Adrenal gland (tissue), 12 donors: ENCODE data around the gene ANKRD11. TPM values are rescaled to one million over a fixed set of nuclear protein-coding genes. Genes with fewer than 3 reads are reported as not detected.

ENCODE experiments used
- DNase-seq, 7 donors: peaks; one replicate each; pipeline ENCODE4 v3.0.0-alpha.2; 2019 to 2020
- H3K27ac ChIP-seq, 5 donors: fragments of 200-600 bp; sonication (generic) in 4 of 5; 1 replicate in 3 of 5; 2 replicates in 2 of 5; pipeline versions ENCODE4 v1.5.1 to v1.8.0; 2016 to 2020; ENCODE audit warnings: mild to moderate bottlenecking in 1 of 5
- H3K27me3 ChIP-seq: fragments of 200-600 bp; 2 replicates; pipeline ENCODE4 v1.8.0; 2021
- H3K36me3 ChIP-seq, 2 donors: fragments of 200-600 bp; replicated peaks in 1 of 2; 1 replicate in 1 of 2; 2 replicates in 1 of 2; pipeline versions ENCODE4 v1.5.1 to v1.8.0; 2018 to 2022
- H3K4me1 ChIP-seq, 2 donors: fragments of 200-600 bp; replicated peaks in 1 of 2; 1 replicate in 1 of 2; 2 replicates in 1 of 2; pipeline versions ENCODE4 v1.5.1 to v1.8.0; 2018 to 2021
- H3K4me3 ChIP-seq, 4 donors: fragments of 200-600 bp; sonication (generic) in 3 of 4; one replicate each; pipeline ENCODE4 v1.5.1; 2016 to 2018
- H3K9me3 ChIP-seq, 3 donors: fragments of 200-600 bp; sonication (generic) in 1 of 3; replicated peaks in 1 of 3; 1 replicate in 2 of 3; 2 replicates in 1 of 3; pipeline versions ENCODE4 v1.5.1 to v1.8.0; 2016 to 2021
- CTCF ChIP-seq, 6 experiments: fragments of 450-650 bp in 4 of 6; fragments of 200-600 bp in 2 of 6; sonication (generic) in 1 of 6; IDR thresholded peaks; 1 replicate in 5 of 6; 2 replicates in 1 of 6; pipeline versions ENCODE4 v1.5.1 to v1.8.0; 2016 to 2021; ENCODE audit warnings: antibody characterized with exemption in 6 of 6, mild to moderate bottlenecking in 2 of 6, moderate library complexity in 1 of 6
- POLR2A ChIP-seq, 2 donors: fragments of 450-650 bp; IDR thresholded peaks; one replicate each; pipeline ENCODE4 v1.6.1; 2017; ENCODE audit warnings: antibody characterized with exemption in 2 of 2, mild to moderate bottlenecking in 2 of 2, moderate library complexity in 1 of 2
- WGBS, 4 donors: extraction: QIAGEN DNeasy Blood & Tissue Kit in 2 of 4; methylation state at CpG; one replicate each; pipeline versions ENCODE4 v1.1.5 to v1.1.7; 2013 to 2017; 5-methylcytosine and 5-hydroxymethylcytosine counted together
- intact Hi-C, 2 donors: fragments of 100-400 bp; cut with DNase I; formaldehyde crosslinking; loops; one replicate each; pipeline versions ENCODE4 v1.14.1 to v1.15.0; 2022 to 2023
- polyA plus RNA-seq, 3 donors: library from polyadenylated mRNA; stranded (reverse); fragments of 200-250 nt in 2 of 3; fragments of 350-450 nt in 1 of 3; fragmentation: Illumina TruSeq in 1 of 3; extraction: RNeasy Lipid Tissue Mini Kit (QIAGEN cat#74804) in 1 of 3; gene quantifications; one replicate each; pipeline ENCODE4 v1.2.3, GENCODE V29; 2013 to 2014
- total RNA-seq, 9 donors: library from RNA; depleted of rRNA in 4 of 9; stranded (reverse); fragments of >200 nt in 4 of 9; fragments of 120-200 nt in 1 of 9; fragmentation: NEBNext Ultra II Directional in 1 of 9; extraction: Animal tissue kit (Norgen Biotek cat#: 25700) in 1 of 9; gene quantifications; one replicate each; pipeline versions ENCODE4 v1.1.0 to v1.2.4, GENCODE V29; 2013 to 2023
- donor health status: healthy with polysubstance abuse.
- donor health status: Bipolar disorder and iron deficiency.
- donor health status: DM: yes; HTN: yes; CAD: no.
- donor health status: DM: no; HTN: no; CAD: no.
- donor health status: DM: no; HTN: no; CAD: no.
- donor health status: DM: yes; HTN: yes; CAD: no.

ANKRD11 gene
- total and polyA plus RNA-seq, 12 donors, result 29.7 to 127 (median 80.1) TPM

GRCh38 chr16:89381788-89382187 lies 108.6 kb downstream of the ANKRD11 start:
- 72 to 78% (median 75%) methylated on average over 14 of the region's 14 CpGs for WGBS, 4 donors
- intact Hi-C loops, result no loop called here
- Histone ChIP-seq H3K4me1 (peaks cover 33 to 54% of the 10 kb centered on the region in 2 donors), H3K4me3 (no peak overlapping the region), H3K27ac (peak overlapping the region in 2 of 5 donors; percentile 27 to 31), H3K36me3 (no peaks in the 10 kb centered on the region), H3K27me3 (no peaks in the 10 kb centered on the region), H3K9me3 (no peaks in the 10 kb centered on the region)
- no peak for TF ChIP-seq CTCF (IDR thresholded peaks at IDR 0.05)
- TF ChIP-seq POLR2A (IDR thresholded peaks at IDR 0.05), result no peak
- no peak for DNase-seq

DNA sequence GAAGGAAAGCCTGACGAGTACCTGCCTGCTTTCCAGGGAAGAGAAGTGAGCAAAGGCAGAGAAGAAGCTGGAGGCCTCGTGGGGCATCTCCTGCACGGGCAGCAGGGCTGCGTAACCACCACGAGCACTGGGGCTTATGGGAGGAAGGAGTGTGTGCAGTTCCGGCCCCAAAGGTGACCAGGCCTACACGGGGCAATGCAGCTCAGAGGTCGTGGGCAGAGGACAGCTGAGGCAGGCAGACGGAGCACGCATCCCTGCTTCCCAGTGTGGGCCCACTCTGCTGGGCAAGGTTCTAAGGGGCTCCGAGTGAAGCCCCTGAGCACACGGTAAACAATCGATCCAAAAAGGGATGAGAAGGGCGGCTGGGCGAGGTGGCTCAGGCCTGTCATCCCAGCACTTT lies 109.7 kb downstream of the ANKRD11 start:
- Histone ChIP-seq H3K36me3 (no peaks in the 10 kb centered on the region), H3K4me1 (peaks cover 33 to 55% of the 10 kb centered on the region in 2 donors), H3K9me3 (no peaks in the 10 kb centered on the region), H3K4me3 (no peak overlapping the region), H3K27ac (no peak overlapping the region), H3K27me3 (no peaks in the 10 kb centered on the region)
- intact Hi-C loops, result no loop called here
- DNase-seq, result no peak
- TF ChIP-seq POLR2A (IDR thresholded peaks at IDR 0.05) (no peak), CTCF (IDR thresholded peaks at IDR 0.05) (no peak)
- WGBS, 4 donors, result 82 to 86% (median 83%) methylated on average over 13 to 15 of the region's 15 CpGs

- Histone ChIP-seq H3K4me1 (peaks cover 33 to 53% of the 10 kb centered on the region in 2 donors), H3K9me3 (no peaks in the 10 kb centered on the region), H3K36me3 (no peaks in the 10 kb centered on the region), H3K4me3 (peak overlapping the region in 1 of 4 donors; percentile 35), H3K27ac (peak overlapping the region; percentile 65 to 88 (median 82)), H3K27me3 (no peaks in the 10 kb centered on the region)
- WGBS, 4 donors, result 34 to 54% (median 46%) methylated on average over 26 to 29 of the region's 29 CpGs
- TF ChIP-seq CTCF (IDR thresholded peaks at IDR 0.05), result no peak
- peak in 1 of 2 donors; percentile 31 for TF ChIP-seq POLR2A (IDR thresholded peaks at IDR 0.05)
- intact Hi-C loops, result no loop called here
- peak in 5 of 7 donors; percentile 48 to 73 (median 55) for DNase-seq
These were observed 111.2 kb downstream of the ANKRD11 start for GRCh38 chr16:89378947-89379771.

DNA sequence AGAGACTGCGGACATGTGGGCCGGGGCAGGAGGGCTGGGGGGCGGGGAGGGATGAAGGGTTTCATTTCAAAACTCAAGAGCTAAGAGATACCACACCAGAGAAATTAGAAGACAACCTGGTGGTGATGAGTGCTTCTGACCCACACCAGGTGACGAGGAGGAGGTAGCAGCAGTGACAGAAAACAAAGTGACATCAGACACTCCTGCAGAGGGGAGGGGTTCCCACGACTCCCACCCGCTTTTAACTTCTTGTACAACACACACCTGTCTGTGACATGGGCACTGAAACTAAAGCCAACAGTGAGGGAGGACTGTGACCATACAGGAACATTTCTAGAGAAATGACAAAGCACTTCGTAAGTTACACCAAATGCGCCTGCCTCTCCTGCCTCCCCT lies 112.9 kb downstream of the ANKRD11 start:
- 87 to 93% (median 90%) methylated on average over 8 of the region's 8 CpGs for WGBS, 4 donors
- Histone ChIP-seq H3K9me3 (no peaks in the 10 kb centered on the region), H3K36me3 (no peaks in the 10 kb centered on the region), H3K4me1 (peaks cover 26 to 52% of the 10 kb centered on the region in 2 donors), H3K27me3 (no peaks in the 10 kb centered on the region), H3K4me3 (no peak overlapping the region), H3K27ac (no peak overlapping the region)
- no peak for DNase-seq
- intact Hi-C loops, result no loop called here
- TF ChIP-seq CTCF (IDR thresholded peaks at IDR 0.05), result no peak
- TF ChIP-seq POLR2A (IDR thresholded peaks at IDR 0.05), result no peak
